K562 (cell line): Measurements from ENCODE around the gene PCDHGA12. TPM values are rescaled to one million over a fixed set of nuclear protein-coding genes. Genes with fewer than 3 reads are reported as not detected.

Source experiments
- CHD4 ChIP-seq: fragments of 200-600 bp; sonication (generic); IDR thresholded peaks from 3 replicates; pipeline ENCODE4 v1.6.1; 2012; ENCODE audit warnings: low read depth, mild to moderate bottlenecking, mixed read lengths, low read length, inconsistent platforms; ENCODE audit not compliant: insufficient read depth, insufficient replicate concordance, poor library complexity, severe bottlenecking
- JUND ChIP-seq, 2 experiments: IDR thresholded peaks; 2 replicates in 1 of 2; 3 replicates in 1 of 2; pipeline ENCODE4 v1.6.1; 2011; ENCODE audit warnings: borderline replicate concordance in 2 of 2, low read depth in 2 of 2, low read length in 2 of 2, improper control_type of control experiment in 1 of 2, missing biosample characterization in 1 of 2, missing genetic modification characterization in 1 of 2, missing genetic modification reagents in 1 of 2
- MAFK ChIP-seq: IDR thresholded peaks from 2 replicates; pipeline ENCODE4 v1.6.1; 2011; ENCODE audit warnings: low read length, improper control_type of control experiment
- NFE2 ChIP-seq: IDR thresholded peaks from 2 replicates; pipeline ENCODE4 v1.6.1; 2014; ENCODE audit warnings: antibody characterized with exemption, low read depth
- PHB2 ChIP-seq: fragments of 450-650 bp; IDR thresholded peaks from 2 replicates; pipeline ENCODE4 v1.6.1; 2017; ENCODE audit warnings: low read depth
- ZNF121 ChIP-seq: sonication (generic); formaldehyde crosslinking; conservative IDR thresholded peaks from 2 replicates; pipeline ENCODE4 v1.8.0; 2022; ENCODE audit warnings: missing genetic modification reagents
- polyA plus RNA-seq, 8 experiments: library from polyadenylated mRNA; depleted of rRNA in 4 of 8; stranded (reverse) in 5 of 8; unstranded in 3 of 8; fragments of >200 nt; fragmentation: Nextera tagmentation in 2 of 8; fragmentation: Illumina TruSeq in 1 of 8; extraction: Ambion mirVana in 2 of 8; extraction: Trizol in 1 of 8; gene quantifications; 2 replicates each; pipeline versions ENCODE4 v1.2.1 to v1.2.3, GENCODE V29; 2011 to 2014; ENCODE audit warnings: inconsistent platforms in 1 of 8, missing spikeins in 1 of 8
- total RNA-seq, 7 experiments: library from RNA; depleted of rRNA in 6 of 7; stranded (reverse); fragments of >200 nt in 6 of 7; fragmentation: Illumina TruSeq in 2 of 7; extraction: Trizol in 2 of 7; gene quantifications; 2 replicates each; pipeline versions ENCODE4 v1.2.1 to v1.2.3, GENCODE V29; 2011 to 2021; ENCODE audit warnings: low replicate concordance in 1 of 7
- TF ChIP-seq, protein P1 (sequence below): fragments of 250-450 bp; sonication (Bioruptor Pico); IDR thresholded peaks from 2 replicates; pipeline ENCODE4 v1.8.0; 2022; ENCODE audit warnings: moderate library complexity, mild to moderate bottlenecking, inconsistent platforms
- TF ChIP-seq, protein P2 (sequence below), 3 experiments: fragments of 200-800 bp in 1 of 3; fragments of 250-450 bp in 1 of 3; fragments of 450-650 bp in 1 of 3; sonication (Bioruptor Pico) in 1 of 3; sonication (Bioruptor generic) in 1 of 3; formaldehyde crosslinking in 1 of 3; IDR thresholded peaks; 2 replicates each; pipeline versions ENCODE4 v1.6.1 to v1.8.0; 2016 to 2022; ENCODE audit warnings: mild to moderate bottlenecking in 2 of 3, missing genetic modification characterization in 2 of 3, missing compliant biosample characterization in 1 of 3, moderate library complexity in 1 of 3

The PCDHGA12 gene
- total and polyA plus RNA-seq, 9 of the 15 experiments (the other 6 are each of a cell fraction or from before 2014, with no cell fraction given) = 0.03 TPM; not detected in 8

DNA sequence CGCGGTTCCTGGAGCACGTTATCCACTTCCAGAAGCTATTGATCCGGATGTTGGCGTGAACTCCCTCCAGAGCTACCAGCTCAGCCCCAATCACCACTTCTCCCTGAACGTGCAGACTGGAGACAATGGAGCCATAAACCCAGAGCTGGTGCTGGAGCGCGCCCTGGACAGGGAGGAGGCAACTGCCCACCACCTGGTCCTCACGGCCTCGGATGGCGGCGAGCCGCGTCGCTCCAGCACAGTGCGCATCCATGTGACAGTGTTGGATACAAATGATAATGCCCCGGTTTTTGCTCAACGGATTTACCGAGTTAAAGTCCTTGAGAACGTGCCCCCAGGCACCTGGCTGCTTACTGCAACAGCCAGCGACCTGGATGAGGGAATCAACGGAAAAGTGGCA lies 26.9 kb upstream of the PCDHGA12 start (continued):
- TF ChIP-seq CHD4 (no peak), PHB2 (no peak), MAFK (no peak), NFE2 (no peak), JUND (IDR thresholded peaks at IDR 0.05; ENCODE audit: borderline replicate concordance, low read depth, low read length) (no peak), JUND (tag; IDR thresholded peaks at IDR 0.05; ENCODE audit: borderline replicate concordance, low read depth, low read length) (no peak), ZNF121 (CRISPR knock-in tag) (no peak)
- TF ChIP-seq, protein P1, sequence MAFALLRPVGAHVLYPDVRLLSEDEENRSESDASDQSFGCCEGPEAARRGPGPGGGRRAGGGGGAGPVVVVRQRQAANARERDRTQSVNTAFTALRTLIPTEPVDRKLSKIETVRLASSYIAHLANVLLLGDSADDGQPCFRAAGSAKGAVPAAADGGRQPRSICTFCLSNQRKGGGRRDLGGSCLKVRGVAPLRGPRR (CRISPR knock-in tag) = no peak
- TF ChIP-seq, protein P2, sequence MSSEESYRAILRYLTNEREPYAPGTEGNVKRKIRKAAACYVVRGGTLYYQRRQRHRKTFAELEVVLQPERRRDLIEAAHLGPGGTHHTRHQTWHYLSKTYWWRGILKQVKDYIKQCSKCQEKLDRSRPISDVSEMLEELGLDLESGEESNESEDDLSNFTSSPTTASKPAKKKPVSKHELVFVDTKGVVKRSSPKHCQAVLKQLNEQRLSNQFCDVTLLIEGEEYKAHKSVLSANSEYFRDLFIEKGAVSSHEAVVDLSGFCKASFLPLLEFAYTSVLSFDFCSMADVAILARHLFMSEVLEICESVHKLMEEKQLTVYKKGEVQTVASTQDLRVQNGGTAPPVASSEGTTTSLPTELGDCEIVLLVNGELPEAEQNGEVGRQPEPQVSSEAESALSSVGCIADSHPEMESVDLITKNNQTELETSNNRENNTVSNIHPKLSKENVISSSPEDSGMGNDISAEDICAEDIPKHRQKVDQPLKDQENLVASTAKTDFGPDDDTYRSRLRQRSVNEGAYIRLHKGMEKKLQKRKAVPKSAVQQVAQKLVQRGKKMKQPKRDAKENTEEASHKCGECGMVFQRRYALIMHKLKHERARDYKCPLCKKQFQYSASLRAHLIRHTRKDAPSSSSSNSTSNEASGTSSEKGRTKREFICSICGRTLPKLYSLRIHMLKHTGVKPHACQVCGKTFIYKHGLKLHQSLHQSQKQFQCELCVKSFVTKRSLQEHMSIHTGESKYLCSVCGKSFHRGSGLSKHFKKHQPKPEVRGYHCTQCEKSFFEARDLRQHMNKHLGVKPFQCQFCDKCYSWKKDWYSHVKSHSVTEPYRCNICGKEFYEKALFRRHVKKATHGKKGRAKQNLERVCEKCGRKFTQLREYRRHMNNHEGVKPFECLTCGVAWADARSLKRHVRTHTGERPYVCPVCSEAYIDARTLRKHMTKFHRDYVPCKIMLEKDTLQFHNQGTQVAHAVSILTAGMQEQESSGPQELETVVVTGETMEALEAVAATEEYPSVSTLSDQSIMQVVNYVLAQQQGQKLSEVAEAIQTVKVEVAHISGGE (CRISPR knock-in tag; IDR thresholded peaks at IDR 0.05) = no peak
